ENCODE results near the gene GBGT1.

GRCh38 chr9:133118179-133118520 lies 45.6 kb downstream of the GBGT1 start:
- TF ChIP-seq SP1 (CRISPR knock-in tag; conservative IDR thresholded peaks at IDR 0.05) (no peak), CTCF (IDR thresholded peaks at IDR 0.05) (no peak), JUN (CRISPR knock-in tag; IDR thresholded peaks at IDR 0.05) (no peak), ESRRA (CRISPR knock-in tag; IDR thresholded peaks at IDR 0.05; ENCODE audit: borderline replicate concordance) (no peak), SMAD4 (CRISPR knock-in tag; IDR thresholded peaks at IDR 0.05) (no peak), ATF3 (CRISPR knock-in tag; conservative IDR thresholded peaks at IDR 0.05) (no peak), ZNF138 (CRISPR knock-in tag; conservative IDR thresholded peaks at IDR 0.05) (no peak), CBFB (CRISPR knock-in tag; IDR thresholded peaks at IDR 0.05; ENCODE audit: low read depth) (no peak), ZSCAN18 (CRISPR knock-in tag; IDR thresholded peaks at IDR 0.05) (no peak), ZNF425 (CRISPR knock-in tag; conservative IDR thresholded peaks at IDR 0.05) (no peak), GABPB1 (CRISPR knock-in tag; IDR thresholded peaks at IDR 0.05) (no peak), FOXP1 (CRISPR knock-in tag; IDR thresholded peaks at IDR 0.05; ENCODE audit: borderline replicate concordance) (no peak), ZNF416 (CRISPR knock-in tag; IDR thresholded peaks at IDR 0.05) (no peak), MAX (CRISPR knock-in tag; IDR thresholded peaks at IDR 0.05) (no peak)

Data from WTC11 (cell line).